ENCODE data around the gene NAA50. TPM values are rescaled to one million over a fixed set of nuclear protein-coding genes. Genes with fewer than 3 reads are reported as not detected.
A peak's percentile ranks its signal among the peaks of the same experiment; 100 is the strongest.

Gene NAA50
- polyA plus RNA-seq, 1 of the 3 experiments (the other 2 are of a cell fraction), result 79.5 TPM

DNA sequence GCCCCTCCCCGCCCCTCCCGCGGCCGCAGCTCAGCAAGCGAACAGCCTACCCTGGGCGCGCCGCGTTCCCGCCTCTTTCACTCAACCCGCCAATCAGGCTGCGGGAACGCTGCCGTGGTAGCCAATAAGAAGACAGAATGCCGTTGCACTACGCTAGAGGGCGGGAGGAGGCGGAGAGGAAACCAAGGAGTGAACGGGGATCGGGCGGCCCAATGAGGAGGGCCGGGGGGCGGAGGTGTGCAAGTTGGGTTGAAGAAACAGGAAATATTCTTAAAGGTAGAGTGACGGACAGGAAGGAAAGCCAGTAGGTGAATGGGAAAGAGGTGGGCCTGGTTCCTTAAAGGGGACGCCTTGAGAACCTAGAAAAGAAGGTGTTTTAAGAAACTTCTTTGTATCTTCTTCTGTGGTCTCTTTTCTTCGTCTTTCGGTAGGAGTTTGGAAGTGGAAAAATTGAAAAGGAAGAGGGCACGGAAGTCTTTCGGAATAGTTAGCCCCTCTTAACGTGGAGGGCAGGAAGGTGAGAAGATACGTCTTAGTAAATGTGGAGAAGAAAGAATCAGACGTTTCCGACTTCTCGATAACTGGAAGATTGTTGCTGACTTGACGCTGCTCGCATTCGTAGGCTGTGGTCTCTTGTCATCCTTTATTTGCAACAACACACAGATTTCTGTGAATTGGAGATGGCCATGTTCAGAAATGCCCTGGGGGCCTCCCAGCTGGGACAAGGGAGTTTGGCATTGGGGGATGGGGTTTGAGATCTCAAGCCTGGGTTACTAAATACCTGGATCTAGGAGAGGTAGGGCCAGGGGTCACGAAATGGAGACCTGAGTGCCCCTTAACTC lies 49.2 kb downstream of the NAA50 start (continued):
- TF ChIP-seq, protein P1, sequence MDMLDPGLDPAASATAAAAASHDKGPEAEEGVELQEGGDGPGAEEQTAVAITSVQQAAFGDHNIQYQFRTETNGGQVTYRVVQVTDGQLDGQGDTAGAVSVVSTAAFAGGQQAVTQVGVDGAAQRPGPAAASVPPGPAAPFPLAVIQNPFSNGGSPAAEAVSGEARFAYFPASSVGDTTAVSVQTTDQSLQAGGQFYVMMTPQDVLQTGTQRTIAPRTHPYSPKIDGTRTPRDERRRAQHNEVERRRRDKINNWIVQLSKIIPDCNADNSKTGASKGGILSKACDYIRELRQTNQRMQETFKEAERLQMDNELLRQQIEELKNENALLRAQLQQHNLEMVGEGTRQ (IDR thresholded peaks at IDR 0.05; ENCODE audit: borderline replicate concordance, low read depth, low read length), result no peak
- TF ChIP-seq FOSL2 (IDR thresholded peaks at IDR 0.05; ENCODE audit: borderline replicate concordance, low read depth) (no peak), NRF1 (IDR thresholded peaks at IDR 0.05; ENCODE audit: low read depth, low read length) (no peak), TEAD4 (IDR thresholded peaks at IDR 0.05; ENCODE audit: borderline replicate concordance, insufficient read depth) (no peak), GABPA (IDR thresholded peaks at IDR 0.05; ENCODE audit: low read depth) (peak; percentile 81)
- TF ChIP-seq, protein P2, sequence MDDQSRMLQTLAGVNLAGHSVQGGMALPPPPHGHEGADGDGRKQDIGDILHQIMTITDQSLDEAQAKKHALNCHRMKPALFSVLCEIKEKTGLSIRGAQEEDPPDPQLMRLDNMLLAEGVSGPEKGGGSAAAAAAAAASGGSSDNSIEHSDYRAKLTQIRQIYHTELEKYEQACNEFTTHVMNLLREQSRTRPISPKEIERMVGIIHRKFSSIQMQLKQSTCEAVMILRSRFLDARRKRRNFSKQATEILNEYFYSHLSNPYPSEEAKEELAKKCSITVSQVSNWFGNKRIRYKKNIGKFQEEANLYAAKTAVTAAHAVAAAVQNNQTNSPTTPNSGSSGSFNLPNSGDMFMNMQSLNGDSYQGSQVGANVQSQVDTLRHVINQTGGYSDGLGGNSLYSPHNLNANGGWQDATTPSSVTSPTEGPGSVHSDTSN (IDR thresholded peaks at IDR 0.05), result peak; percentile 99
- TF ChIP-seq, protein P3, sequence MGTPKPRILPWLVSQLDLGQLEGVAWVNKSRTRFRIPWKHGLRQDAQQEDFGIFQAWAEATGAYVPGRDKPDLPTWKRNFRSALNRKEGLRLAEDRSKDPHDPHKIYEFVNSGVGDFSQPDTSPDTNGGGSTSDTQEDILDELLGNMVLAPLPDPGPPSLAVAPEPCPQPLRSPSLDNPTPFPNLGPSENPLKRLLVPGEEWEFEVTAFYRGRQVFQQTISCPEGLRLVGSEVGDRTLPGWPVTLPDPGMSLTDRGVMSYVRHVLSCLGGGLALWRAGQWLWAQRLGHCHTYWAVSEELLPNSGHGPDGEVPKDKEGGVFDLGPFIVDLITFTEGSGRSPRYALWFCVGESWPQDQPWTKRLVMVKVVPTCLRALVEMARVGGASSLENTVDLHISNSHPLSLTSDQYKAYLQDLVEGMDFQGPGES (IDR thresholded peaks at IDR 0.05; ENCODE audit: low read depth, low read length), result peak; percentile 79
- TF ChIP-seq, protein P4, sequence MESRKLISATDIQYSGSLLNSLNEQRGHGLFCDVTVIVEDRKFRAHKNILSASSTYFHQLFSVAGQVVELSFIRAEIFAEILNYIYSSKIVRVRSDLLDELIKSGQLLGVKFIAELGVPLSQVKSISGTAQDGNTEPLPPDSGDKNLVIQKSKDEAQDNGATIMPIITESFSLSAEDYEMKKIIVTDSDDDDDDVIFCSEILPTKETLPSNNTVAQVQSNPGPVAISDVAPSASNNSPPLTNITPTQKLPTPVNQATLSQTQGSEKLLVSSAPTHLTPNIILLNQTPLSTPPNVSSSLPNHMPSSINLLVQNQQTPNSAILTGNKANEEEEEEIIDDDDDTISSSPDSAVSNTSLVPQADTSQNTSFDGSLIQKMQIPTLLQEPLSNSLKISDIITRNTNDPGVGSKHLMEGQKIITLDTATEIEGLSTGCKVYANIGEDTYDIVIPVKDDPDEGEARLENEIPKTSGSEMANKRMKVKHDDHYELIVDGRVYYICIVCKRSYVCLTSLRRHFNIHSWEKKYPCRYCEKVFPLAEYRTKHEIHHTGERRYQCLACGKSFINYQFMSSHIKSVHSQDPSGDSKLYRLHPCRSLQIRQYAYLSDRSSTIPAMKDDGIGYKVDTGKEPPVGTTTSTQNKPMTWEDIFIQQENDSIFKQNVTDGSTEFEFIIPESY (IDR thresholded peaks at IDR 0.05; ENCODE audit: borderline replicate concordance, low read depth), result no peak
- TF ChIP-seq, protein P5, sequence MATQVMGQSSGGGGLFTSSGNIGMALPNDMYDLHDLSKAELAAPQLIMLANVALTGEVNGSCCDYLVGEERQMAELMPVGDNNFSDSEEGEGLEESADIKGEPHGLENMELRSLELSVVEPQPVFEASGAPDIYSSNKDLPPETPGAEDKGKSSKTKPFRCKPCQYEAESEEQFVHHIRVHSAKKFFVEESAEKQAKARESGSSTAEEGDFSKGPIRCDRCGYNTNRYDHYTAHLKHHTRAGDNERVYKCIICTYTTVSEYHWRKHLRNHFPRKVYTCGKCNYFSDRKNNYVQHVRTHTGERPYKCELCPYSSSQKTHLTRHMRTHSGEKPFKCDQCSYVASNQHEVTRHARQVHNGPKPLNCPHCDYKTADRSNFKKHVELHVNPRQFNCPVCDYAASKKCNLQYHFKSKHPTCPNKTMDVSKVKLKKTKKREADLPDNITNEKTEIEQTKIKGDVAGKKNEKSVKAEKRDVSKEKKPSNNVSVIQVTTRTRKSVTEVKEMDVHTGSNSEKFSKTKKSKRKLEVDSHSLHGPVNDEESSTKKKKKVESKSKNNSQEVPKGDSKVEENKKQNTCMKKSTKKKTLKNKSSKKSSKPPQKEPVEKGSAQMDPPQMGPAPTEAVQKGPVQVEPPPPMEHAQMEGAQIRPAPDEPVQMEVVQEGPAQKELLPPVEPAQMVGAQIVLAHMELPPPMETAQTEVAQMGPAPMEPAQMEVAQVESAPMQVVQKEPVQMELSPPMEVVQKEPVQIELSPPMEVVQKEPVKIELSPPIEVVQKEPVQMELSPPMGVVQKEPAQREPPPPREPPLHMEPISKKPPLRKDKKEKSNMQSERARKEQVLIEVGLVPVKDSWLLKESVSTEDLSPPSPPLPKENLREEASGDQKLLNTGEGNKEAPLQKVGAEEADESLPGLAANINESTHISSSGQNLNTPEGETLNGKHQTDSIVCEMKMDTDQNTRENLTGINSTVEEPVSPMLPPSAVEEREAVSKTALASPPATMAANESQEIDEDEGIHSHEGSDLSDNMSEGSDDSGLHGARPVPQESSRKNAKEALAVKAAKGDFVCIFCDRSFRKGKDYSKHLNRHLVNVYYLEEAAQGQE (IDR thresholded peaks at IDR 0.05; ENCODE audit: low read depth, low read length), result no peak
